ENCODE measurements around the gene OR6P1.

Gene OR6P1

GRCh38 chr1:158516966-158517365 lies 53.4 kb downstream of the OR6P1 start:
- no peak for DNase-seq (ENCODE audit: low spot score)
